Ovary (tissue), 9 donors: ENCODE data around the gene UNC93A. TPM values are rescaled to one million over a fixed set of nuclear protein-coding genes. Genes with fewer than 3 reads are reported as not detected.

Experiments used
- DNase-seq, 5 donors: peaks; one replicate each; pipeline ENCODE4 v3.0.0-alpha.2; 2019 to 2020
- H3K27ac ChIP-seq, 2 donors: fragments of 200-600 bp; one replicate each; pipeline versions ENCODE4 v1.5.1 to v1.8.0; 2019 to 2022
- H3K27me3 ChIP-seq: fragments of 200-600 bp; one replicate; pipeline ENCODE4 v1.8.0; 2022
- H3K36me3 ChIP-seq: fragments of 200-600 bp; sonication (generic); one replicate; pipeline ENCODE4 v1.5.1; 2019
- H3K4me1 ChIP-seq: one replicate; pipeline ENCODE4 v1.8.1; 2013; ENCODE audit warnings: mild to moderate bottlenecking, moderate library complexity; ENCODE audit not compliant: insufficient read depth
- H3K4me3 ChIP-seq: fragments of 200-600 bp; sonication (generic); one replicate; pipeline ENCODE4 v1.5.1; 2017
- H3K9me3 ChIP-seq, 2 donors: fragments of 200-600 bp in 1 of 2; sonication (generic) in 1 of 2; one replicate each; pipeline versions ENCODE4 v1.5.1 to v1.8.1; 2013 to 2019; ENCODE audit warnings: mild to moderate bottlenecking in 1 of 2, moderate library complexity in 1 of 2
- CTCF ChIP-seq, 3 donors: fragments of 450-650 bp in 2 of 3; fragments of 200-600 bp in 1 of 3; IDR thresholded peaks; one replicate each; pipeline versions ENCODE4 v1.5.1 to v1.8.0; 2016 to 2022; ENCODE audit warnings: antibody characterized with exemption in 3 of 3, mild to moderate bottlenecking in 1 of 3
- EP300 ChIP-seq: sonication (generic); formaldehyde crosslinking; IDR thresholded peaks from one replicate; pipeline ENCODE4 v1.6.1; 2017; ENCODE audit warnings: antibody characterized with exemption
- POLR2A ChIP-seq: fragments of 450-650 bp; IDR thresholded peaks from one replicate; pipeline ENCODE4 v1.6.1; 2017; ENCODE audit warnings: antibody characterized with exemption, mild to moderate bottlenecking, moderate library complexity
- WGBS, 3 donors: extraction: QIAGEN DNeasy Blood & Tissue Kit in 1 of 3; methylation state at CpG; one replicate each; pipeline versions ENCODE4 v1.1.5 to v1.1.7; 2013 to 2017; 5-methylcytosine and 5-hydroxymethylcytosine counted together
- intact Hi-C, 4 donors: fragments of 100-400 bp; cut with DNase I; formaldehyde crosslinking; loops; one replicate each; pipeline versions ENCODE4 v1.11.0 to v1.15.1; 2022 to 2023
- polyA plus RNA-seq, 2 donors: library from polyadenylated mRNA; stranded (reverse); fragments of 200-250 nt in 1 of 2; fragments of 350-450 nt in 1 of 2; fragmentation: Illumina TruSeq in 1 of 2; extraction: RNeasy Lipid Tissue Mini Kit (QIAGEN cat#74804) in 1 of 2; gene quantifications; one replicate each; pipeline ENCODE4 v1.2.3, GENCODE V29; 2013 to 2014
- total RNA-seq, 7 donors: library from RNA; depleted of rRNA in 2 of 7; stranded (reverse); fragments of >200 nt in 2 of 7; fragmentation: NEBNext Ultra II Directional in 3 of 7; extraction: Animal tissue kit (Norgen Biotek cat#: 25700) in 3 of 7; gene quantifications; one replicate each; pipeline versions ENCODE4 v1.1.0 to v1.2.4, GENCODE V29; 2016 to 2023
- donor health status: DM: no; HTN: no; CAD: no; lungs with moderate emphysema.
- donor health status: DM: no; HTN: no; CAD: no.
- donor health status: Bipolar disorder and iron deficiency.
- donor health status: DM: yes; HTN: yes; CAD: no.
- donor health status: DM: no; HTN: no; CAD: no.
- donor health status: DM: yes; HTN: yes; CAD: no.

Gene UNC93A
- total and polyA plus RNA-seq, 9 donors, result 0.41 to 0.92 (median 0.42) TPM; not detected in 6

GRCh38 chr6:167267921-167268401 lies 23.2 kb upstream of the UNC93A start:
- no peaks in the 10 kb centered on the region for H3K27me3 ChIP-seq
- H3K4me3 ChIP-seq, result no peak overlapping the region
- 93 to 97% (median 93%) methylated on average over 12 of the region's 12 CpGs for WGBS, 3 donors
- DNase-seq, result no peak
- H3K4me1 ChIP-seq, result no peaks in the 10 kb centered on the region
- no peak overlapping the region for H3K27ac ChIP-seq
- no peak for TF ChIP-seq POLR2A
- TF ChIP-seq CTCF (IDR thresholded peaks at IDR 0.05), result no peak
- no peak for TF ChIP-seq EP300
- intact Hi-C loops, result no loop called here
- no peaks in the 10 kb centered on the region for H3K9me3 ChIP-seq
- H3K36me3 ChIP-seq, result no peaks in the 10 kb centered on the region

- no peaks in the 10 kb centered on the region for H3K4me1 ChIP-seq
- 78 to 80% (median 79%) methylated on average over 20 of the region's 20 CpGs for WGBS, 3 donors
- intact Hi-C loops, result no loop called here
These were observed 22.3 kb upstream of the UNC93A start for GRCh38 chr6:167268683-167269280.

DNA sequence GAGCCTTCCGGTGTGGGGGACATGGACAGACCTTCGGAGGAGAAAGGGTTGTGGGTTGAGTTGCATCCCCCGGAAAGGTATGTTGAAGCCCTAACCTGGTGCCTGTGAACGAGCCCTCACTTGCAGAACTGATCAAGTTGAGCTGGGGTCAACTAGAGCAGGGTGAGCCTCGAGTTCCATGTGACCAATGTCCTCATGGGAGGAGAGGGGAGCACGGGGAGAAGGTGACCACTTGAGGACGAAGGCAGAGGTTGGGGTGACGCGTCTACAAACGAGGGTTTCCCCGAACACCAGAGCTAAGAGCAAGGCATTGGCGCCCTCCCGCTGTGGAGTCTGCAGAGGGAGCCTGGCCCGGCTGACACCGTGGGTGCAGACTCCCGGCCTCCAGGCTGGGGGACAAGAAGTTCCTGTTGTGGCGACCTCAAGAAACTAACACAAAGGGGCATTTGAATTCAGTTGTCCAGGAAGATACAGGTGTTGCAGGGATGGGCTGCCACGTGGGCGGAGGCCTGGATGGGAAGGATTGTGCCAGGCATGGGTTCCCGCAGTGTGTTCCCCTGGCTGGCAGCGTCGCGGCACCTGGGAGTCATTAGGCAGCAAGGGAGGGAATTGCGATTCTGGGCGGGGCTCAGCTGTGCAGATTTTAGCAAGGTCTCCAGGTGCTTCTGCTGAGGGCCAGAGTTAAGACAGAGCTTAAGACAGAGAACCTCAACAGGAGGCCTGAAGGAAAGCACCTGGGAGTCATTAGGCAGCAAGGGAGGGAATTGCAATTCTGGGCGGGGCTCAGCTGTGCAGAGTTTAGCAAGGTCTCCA lies 20.4 kb upstream of the UNC93A start:
- TF ChIP-seq EP300 (no peak), CTCF (IDR thresholded peaks at IDR 0.05) (no peak), POLR2A (no peak)
- DNase-seq, result no peak
- H3K4me1 ChIP-seq, result no peaks in the 10 kb centered on the region
- no peak overlapping the region for H3K27ac ChIP-seq
- no peak overlapping the region for H3K4me3 ChIP-seq
- intact Hi-C loops, result no loop called here
- H3K36me3 ChIP-seq, result no peaks in the 10 kb centered on the region
- H3K27me3 ChIP-seq, result no peaks in the 10 kb centered on the region
- H3K9me3 ChIP-seq, result no peaks in the 10 kb centered on the region
- WGBS, 3 donors, result 91 to 93% (median 92%) methylated on average over 26 of the region's 26 CpGs

More at GRCh38 chr6:167268683-167269280, 22.3 kb upstream of the UNC93A start:
- H3K4me3 ChIP-seq, result no peak overlapping the region
- no peak overlapping the region for H3K27ac ChIP-seq
- no peaks in the 10 kb centered on the region for H3K36me3 ChIP-seq
- no peaks in the 10 kb centered on the region for H3K27me3 ChIP-seq
- no peak for DNase-seq
- TF ChIP-seq EP300, result no peak
- no peak for TF ChIP-seq POLR2A
- no peak for TF ChIP-seq CTCF (IDR thresholded peaks at IDR 0.05)
- H3K9me3 ChIP-seq, result no peaks in the 10 kb centered on the region

DNA sequence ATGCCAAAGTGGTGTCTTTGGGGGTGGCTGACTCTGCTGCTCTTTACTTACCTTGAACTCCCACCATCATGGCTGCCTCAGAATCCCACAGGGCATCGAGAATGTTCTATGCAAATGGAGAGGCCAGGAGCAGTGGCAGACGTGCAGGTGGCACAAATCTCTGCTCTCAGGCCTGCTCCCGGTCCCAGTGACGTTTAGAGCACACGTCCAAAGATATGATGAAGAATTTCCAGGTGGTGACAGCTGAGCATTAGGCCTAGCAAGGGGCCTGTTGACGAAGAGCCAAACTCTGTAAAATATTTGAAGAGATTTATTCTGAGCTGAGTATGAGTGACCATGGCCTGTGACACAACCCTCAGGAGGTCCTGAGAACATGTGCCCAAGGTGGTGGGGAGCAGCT lies 19.0 kb upstream of the UNC93A start:
- no peak for DNase-seq
- H3K27me3 ChIP-seq, result no peaks in the 10 kb centered on the region
- TF ChIP-seq EP300, result no peak
- no peak for TF ChIP-seq CTCF (IDR thresholded peaks at IDR 0.05)
- TF ChIP-seq POLR2A, result no peak
- no peaks in the 10 kb centered on the region for H3K4me1 ChIP-seq
- 62 to 86% (median 63%) methylated on average over 6 of the region's 6 CpGs for WGBS, 3 donors
- no peaks in the 10 kb centered on the region for H3K36me3 ChIP-seq
- no peaks in the 10 kb centered on the region for H3K9me3 ChIP-seq
- no peak overlapping the region for H3K4me3 ChIP-seq
- intact Hi-C loops, result no loop called here
- no peak overlapping the region for H3K27ac ChIP-seq
